Measurements from ENCODE around the gene C1orf116.
"Not testable (repeated sequence)": the region's sequence is repeated elsewhere in the genome, so short reads cannot be mapped to it uniquely, and the experiment has no call there.

C1orf116 gene

DNA sequence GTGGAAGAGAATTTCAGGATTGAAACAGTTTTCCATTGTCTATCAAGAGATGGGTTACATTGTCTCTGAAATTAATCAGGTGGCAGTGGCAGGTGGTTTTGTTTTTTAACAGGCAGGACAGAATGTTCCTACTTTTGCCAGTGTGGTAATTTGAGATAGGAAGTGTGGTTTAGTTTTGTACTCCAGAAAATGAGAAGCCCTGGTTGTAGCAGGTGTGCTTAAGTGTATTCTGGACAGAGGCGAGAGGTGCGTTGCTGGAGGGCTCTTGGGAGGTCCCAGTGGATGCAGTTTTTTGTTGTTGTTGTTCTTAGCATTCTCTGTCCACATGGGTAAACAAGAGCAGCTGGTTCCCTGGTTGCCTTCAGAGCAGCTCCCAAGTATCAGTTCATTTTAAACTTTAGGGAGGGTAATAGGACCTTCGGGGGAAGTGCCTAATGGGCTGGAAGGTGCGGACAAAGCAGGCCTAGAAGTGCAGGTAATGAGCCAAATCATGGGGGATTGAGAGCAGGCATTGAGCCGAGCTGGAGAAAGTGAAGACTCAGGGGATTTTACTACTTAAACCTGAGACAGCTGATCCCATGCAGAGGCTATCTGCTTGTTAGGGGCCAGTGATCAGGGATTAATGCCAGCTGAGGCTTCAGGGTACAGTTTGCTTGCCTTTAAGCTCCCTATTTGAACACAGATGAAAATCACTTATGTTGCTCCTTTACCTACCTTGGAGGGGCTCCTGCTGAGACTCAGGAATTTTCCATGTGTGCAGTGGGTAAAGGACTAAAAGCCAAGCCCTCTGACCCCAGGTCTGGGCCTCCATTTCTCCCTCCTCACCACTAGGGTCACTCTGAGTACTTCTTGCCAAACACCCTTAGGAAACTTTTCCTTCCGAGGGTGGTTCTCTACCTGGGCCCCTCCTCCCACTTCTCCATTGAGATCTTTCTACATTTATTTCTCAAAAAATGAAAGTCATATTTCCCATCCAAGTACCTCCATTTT is 26.6 kb upstream of the C1orf116 start:
- DNase-seq: no peak

DNA sequence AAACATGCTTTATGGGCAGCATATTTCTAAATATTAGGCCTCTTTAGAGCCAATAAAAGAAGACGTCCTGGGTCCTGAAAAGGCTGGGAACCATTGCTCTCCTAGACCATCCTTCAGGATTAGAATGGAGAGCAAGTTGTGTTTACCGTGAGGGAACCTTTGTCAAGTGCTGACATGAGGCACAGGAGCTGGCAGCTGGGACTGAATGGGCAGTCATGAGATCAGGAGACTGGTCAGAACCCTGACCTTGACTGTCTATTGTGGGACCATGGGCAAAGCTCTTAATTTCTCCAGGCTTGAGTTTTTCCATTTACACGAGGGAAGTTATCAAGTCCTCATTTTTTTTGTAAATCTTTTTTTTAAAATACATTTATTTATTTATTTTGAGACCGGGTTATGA is 25.7 kb upstream of the C1orf116 start:
- DNase-seq: no peak

- DNase-seq: no peak
These were observed 24.1 kb upstream of the C1orf116 start for GRCh38 chr1:207056673-207057072.

DNA sequence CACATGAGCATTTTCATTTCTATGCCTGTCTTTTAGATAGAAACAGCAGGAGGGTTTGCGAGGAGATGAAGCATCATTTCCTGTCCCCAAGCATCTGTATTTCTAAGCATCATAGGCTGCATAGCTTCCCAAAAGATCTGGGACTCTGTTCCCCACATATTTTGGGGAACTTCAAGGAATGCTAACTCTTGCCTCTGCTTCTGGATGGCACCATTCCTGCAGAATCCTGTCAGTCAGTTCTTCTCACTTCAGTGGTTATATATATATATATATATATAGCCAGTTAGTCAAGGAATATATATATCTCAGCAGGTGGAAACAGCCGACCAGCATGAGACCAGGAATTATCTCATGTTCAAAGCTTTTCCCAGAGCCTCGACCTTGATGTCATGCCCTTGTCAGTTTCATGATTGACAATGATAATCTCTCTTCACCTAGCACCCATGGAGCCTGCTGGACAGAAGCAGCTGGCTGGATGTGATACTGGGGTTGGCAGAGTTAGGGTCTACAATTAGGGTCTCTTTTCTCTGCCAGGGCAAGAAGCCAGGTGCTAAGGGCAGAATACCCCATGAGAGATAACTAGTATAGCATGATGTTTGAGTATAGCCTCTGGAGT is 22.9 kb upstream of the C1orf116 start:
- no peak for DNase-seq

DNA sequence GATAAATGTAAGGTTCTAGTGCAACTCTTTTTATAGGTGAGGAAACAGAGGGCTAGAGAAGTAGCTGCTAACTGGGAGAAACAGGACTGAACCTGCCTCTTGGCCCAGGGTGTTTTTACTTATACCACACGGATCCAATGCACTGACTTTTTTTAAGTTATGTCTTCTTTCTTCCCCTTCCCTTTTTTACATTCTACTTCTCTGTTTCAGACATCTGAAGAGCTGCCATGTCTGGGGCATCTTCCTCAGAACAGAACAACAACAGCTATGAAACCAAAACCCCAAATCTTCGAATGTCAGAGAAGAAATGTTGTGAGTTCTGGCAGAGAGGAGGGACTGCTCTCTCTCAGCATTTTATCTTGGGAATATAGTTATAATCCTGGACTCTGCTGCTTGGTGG is 21.9 kb upstream of the C1orf116 start:
- DNase-seq: peak; percentile 28 to 38 (median 30)

GRCh38 chr1:207052911-207053769 is 20.6 kb upstream of the C1orf116 start, which contains the start of gene PFKFB2:
PFKFB2 (plus strand) TSS chr1:207053275; CDS start chr1:207054718, 1,443 bp downstream.
- DNase-seq: peak; percentile 93 to 97 (median 96)

DNA sequence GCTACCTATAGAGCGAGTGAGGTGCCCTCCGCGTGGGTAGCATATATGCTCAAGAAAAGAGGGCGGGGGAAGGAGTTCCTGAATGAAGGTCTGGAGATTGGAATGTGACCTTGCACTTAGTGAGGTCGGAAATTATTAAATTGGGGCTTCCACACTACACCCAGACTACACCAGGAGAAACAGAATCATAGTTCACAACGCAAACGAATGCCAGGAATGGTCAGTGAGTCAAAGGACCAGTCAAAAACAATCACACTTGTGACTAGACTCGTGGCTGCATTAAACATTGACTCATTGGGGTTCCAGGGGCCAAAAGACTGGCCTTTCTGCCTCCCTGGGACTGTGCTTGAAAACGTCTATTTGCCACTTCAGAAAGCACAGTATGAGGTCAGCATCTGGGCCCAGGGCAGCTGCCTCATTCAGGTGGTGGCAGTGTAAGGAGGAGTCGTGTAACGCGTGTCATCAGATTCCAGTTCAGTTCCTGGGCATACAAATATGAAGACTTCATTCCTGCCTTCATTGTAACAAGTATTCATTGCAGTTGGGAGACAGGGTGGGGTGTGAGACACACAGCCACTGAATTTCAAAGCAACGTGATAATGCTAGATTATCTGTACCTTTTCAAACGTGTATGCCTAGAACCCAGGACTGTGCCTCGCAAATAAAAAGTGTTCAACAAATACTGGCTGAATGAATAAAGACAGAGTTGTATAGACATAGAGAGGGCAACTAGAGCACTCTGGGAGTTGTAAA is 18.8 kb upstream of the C1orf116 start, which contains the start of gene YOD1:
TSS of gene YOD1 (minus strand) at position 18 of the 753 bp plus-strand sequence. CDS start 178 bp downstream, outside the sequence.
- DNase-seq: peak; percentile 17 to 50 (median 34)

- peak; percentile 94 to 98 (median 96) for DNase-seq
These were observed 18.1 kb upstream of the C1orf116 start for GRCh38 chr1:207050480-207051190.

DNA sequence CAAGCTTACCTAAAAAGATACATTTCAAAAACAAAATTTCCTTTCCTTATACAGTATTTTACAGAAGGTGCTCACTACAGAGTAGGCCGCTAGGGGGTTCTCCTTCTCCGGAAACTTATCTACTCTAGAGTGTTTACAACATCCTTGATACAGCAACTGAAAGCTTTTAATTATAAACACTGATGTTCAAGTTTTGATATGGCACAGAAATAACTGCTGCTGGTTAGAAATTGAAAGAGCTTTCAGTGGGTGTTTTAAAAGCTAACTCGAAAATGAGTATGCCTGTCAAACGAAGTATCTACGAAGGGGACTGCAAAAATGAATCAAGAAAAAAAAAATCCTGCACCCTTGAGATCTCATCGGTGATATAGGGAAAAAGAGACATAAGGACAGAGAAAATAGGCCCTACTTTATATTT is 17.4 kb upstream of the C1orf116 start:
- peak; percentile 67 to 75 (median 73) for DNase-seq

GRCh38 chr1:207049514-207049913 is 17.0 kb upstream of the C1orf116 start:
- DNase-seq: no peak

DNA sequence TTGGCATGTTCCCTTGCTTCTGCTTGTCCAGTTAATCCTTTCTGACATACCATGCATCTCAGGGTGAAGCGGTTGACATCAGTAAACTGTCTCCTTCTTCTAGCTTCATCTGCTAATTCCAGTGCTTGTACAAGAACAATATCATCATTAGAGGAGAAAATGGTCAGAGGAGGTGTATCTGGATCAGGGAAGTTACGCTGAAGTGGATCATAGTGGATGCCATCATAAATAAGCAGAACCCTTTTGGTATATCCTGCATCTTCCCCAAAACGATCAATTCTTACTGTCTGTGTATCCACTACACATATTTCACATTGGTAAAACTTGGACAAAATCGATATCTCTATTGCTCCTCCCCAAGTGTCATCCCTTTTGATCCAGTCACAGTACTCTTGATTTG is 16.5 kb upstream of the C1orf116 start:
- DNase-seq: no peak

GRCh38 chr1:207048041-207048440 is 15.5 kb upstream of the C1orf116 start:
- DNase-seq: no peak

- no peak for DNase-seq
These were observed 14.9 kb upstream of the C1orf116 start for GRCh38 chr1:207047505-207047904.

GRCh38 chr1:207045453-207045852 is 12.9 kb upstream of the C1orf116 start:
- no peak for DNase-seq

GRCh38 chr1:207041397-207041796 is 8.8 kb upstream of the C1orf116 start:
- DNase-seq: not testable (repeated sequence)

DNA sequence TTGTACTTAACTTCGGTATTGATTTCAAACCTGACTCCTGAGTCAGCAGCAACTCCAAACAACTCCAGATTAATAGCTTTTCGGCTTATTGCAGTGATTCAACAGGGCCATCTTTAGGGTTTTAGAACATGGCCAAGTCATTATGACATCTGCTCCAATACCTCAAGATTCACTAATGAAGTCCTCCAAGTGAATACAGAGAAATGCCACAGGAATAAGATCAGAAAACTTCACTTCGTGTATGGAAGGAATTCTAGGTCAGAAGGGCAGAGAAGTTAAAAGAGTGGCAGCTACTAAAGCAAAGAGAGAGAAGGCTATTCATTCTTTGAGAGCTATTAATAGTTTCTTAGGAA is 7.6 kb upstream of the C1orf116 start:
- no peak for DNase-seq

- no peak for DNase-seq
These were observed 7.0 kb upstream of the C1orf116 start for GRCh38 chr1:207039380-207040180.

GRCh38 chr1:207036865-207037264 is 4.3 kb upstream of the C1orf116 start:
- DNase-seq: no peak

GRCh38 chr1:207035877-207036551 is 3.5 kb upstream of the C1orf116 start:
- DNase-seq: no peak

GRCh38 chr1:207034998-207035397 is 2.4 kb upstream of the C1orf116 start:
- DNase-seq: peak in 2 of 3 donors; percentile 41 to 57

Measured in suppressor macrophage treated with lipopolysaccharide for 1 hour (primary cell).